Ascending aorta (tissue), 2 donors: Measurements from ENCODE around the gene PCDHA4. TPM values are rescaled to one million over a fixed set of nuclear protein-coding genes. Genes with fewer than 3 reads are reported as not detected.
A peak's percentile ranks its signal among the peaks of the same experiment; 100 is the strongest.
"Not testable (repeated sequence)": the region's sequence is repeated elsewhere in the genome, so short reads cannot be mapped to it uniquely, and the experiment has no call there.

Source experiments
- DNase-seq, 2 donors: peaks; one replicate each; pipeline ENCODE4 v3.0.0-alpha.2; 2019; ENCODE audit warnings: low spot score in 2 of 2
- H3K27ac ChIP-seq, 2 donors: fragments of 200-600 bp; sonication (generic); one replicate each; pipeline ENCODE4 v1.5.1; 2016 to 2017; ENCODE audit warnings: mild to moderate bottlenecking in 1 of 2
- H3K27me3 ChIP-seq: fragments of 200-600 bp; sonication (generic); one replicate; pipeline ENCODE4 v1.5.1; 2017
- H3K36me3 ChIP-seq, 2 donors: fragments of 200-600 bp; sonication (generic); one replicate each; pipeline ENCODE4 v1.5.1; 2016
- H3K4me1 ChIP-seq, 2 donors: fragments of 200-600 bp; sonication (generic); one replicate each; pipeline ENCODE4 v1.5.1; 2016 to 2017; ENCODE audit warnings: mild to moderate bottlenecking in 1 of 2
- H3K4me3 ChIP-seq, 2 donors: fragments of 200-600 bp; sonication (generic); one replicate each; pipeline ENCODE4 v1.5.1; 2016 to 2017; ENCODE audit warnings: mild to moderate bottlenecking in 1 of 2
- H3K9me3 ChIP-seq, 2 donors: fragments of 200-600 bp; sonication (generic); one replicate each; pipeline ENCODE4 v1.5.1; 2016
- CTCF ChIP-seq, 3 experiments: fragments of 200-600 bp in 2 of 3; fragments of 450-650 bp in 1 of 3; sonication (generic) in 2 of 3; IDR thresholded peaks; one replicate each; pipeline ENCODE4 v1.5.1; 2016 to 2019; ENCODE audit warnings: antibody characterized with exemption in 3 of 3, mild to moderate bottlenecking in 1 of 3, moderate library complexity in 1 of 3
- intact Hi-C: fragments of 100-400 bp; cut with DNase I; formaldehyde crosslinking; loops from one replicate; pipeline ENCODE4 v1.15.1; 2023
- total RNA-seq: library from RNA; depleted of rRNA; stranded (reverse); fragments of >200 nt; gene quantifications from one replicate; pipeline ENCODE4 v1.1.0, GENCODE V29; 2016

Gene PCDHA4
- not detected for total RNA-seq

DNA sequence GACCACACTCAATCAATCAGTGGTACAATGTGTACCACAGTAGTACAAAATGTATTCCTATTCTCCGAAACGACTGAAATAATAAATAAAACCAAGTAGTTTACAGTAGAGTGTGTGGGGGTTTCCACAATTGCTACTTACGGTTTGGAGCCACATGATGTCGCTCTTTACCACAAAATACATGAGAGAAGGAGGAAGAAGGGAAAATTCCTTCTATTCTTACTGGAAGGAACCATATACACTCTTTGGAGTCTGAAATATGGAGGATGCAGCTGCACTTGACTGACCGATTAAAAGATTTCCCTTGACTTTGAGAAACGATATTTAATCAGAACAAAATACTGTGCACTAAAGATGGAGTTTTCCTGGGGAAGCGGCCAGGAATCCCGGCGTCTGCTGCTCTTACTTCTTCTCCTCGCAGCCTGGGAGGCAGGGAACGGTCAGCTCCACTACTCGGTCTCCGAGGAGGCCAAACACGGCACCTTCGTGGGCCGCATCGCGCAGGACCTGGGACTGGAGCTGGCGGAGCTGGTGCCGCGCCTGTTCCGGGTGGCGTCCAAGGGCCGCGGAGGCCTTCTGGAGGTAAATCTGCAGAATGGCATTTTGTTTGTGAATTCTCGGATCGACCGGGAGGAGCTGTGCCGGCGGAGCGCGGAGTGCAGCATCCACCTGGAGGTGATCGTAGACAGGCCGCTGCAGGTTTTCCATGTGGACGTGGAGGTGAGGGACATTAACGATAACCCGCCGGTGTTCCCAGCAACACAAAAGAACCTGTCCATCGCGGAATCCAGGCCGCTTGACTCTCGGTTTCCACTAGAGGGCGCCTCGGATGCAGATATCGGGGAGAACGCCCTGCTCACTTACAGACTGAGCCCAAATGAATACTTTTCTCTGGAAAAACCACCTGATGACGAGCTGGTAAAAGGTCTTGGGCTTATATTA, at the start of gene PCDHA4:
PCDHA4 (plus strand) TSS at position 235 of the 942 bp plus-strand sequence.
- Histone ChIP-seq H3K27ac (no peak within 1 kb of the TSS), H3K27me3 (no peaks in the 10 kb centered on the region), H3K9me3 (peaks cover 15 to 35% of the 10 kb centered on the region in 2 donors), H3K4me1 (no peaks in the 10 kb centered on the region), H3K4me3 (peak within 1 kb of the TSS; percentile 16 to 60), H3K36me3 (no peaks in the 10 kb centered on the region)
- peak in 1 of 2 donors; percentile 62 for DNase-seq
- intact Hi-C loops: loop anchor here (2.0 kb wide), 1 partner anchor 234 kb away; no protein-coding TSS in a partner anchor
- peak in 2 of 3 experiments; percentile 11 to 38 for TF ChIP-seq CTCF (IDR thresholded peaks at IDR 0.05)

- intact Hi-C loops: no loop called here
Measured at GRCh38 chr5:140764177-140764973, 42.5 kb upstream of the PCDHA4 start.

GRCh38 chr5:140767444-140767843, 39.4 kb upstream of the PCDHA4 start:
- H3K27me3 ChIP-seq: no peaks in the 10 kb centered on the region
- H3K4me1 ChIP-seq: no peaks in the 10 kb centered on the region
- intact Hi-C loops: no loop called here
- DNase-seq: no peak
- H3K9me3 ChIP-seq: peaks cover 46 to 88% of the 10 kb centered on the region in 2 donors
- no peak overlapping the region for H3K4me3 ChIP-seq
- no peak for TF ChIP-seq CTCF (IDR thresholded peaks at IDR 0.05)
- no peak overlapping the region for H3K27ac ChIP-seq
- H3K36me3 ChIP-seq: no peaks in the 10 kb centered on the region

More at GRCh38 chr5:140764177-140764973, 42.5 kb upstream of the PCDHA4 start:
- Histone ChIP-seq H3K4me1 (no peaks in the 10 kb centered on the region), H3K4me3 (no peak overlapping the region), H3K27me3 (no peaks in the 10 kb centered on the region), H3K36me3 (no peaks in the 10 kb centered on the region), H3K9me3 (peaks cover 61 to 95% of the 10 kb centered on the region in 2 donors), H3K27ac (no peak overlapping the region)
- no peak for DNase-seq
- TF ChIP-seq CTCF (IDR thresholded peaks at IDR 0.05): no peak

GRCh38 chr5:140780512-140780911, 26.4 kb upstream of the PCDHA4 start:
- peaks cover 6 to 49% of the 10 kb centered on the region in 2 donors for H3K9me3 ChIP-seq
- intact Hi-C loops: no loop called here
- no peak overlapping the region for H3K27ac ChIP-seq
- H3K36me3 ChIP-seq: no peaks in the 10 kb centered on the region
- no peak for TF ChIP-seq CTCF (IDR thresholded peaks at IDR 0.05)
- H3K4me3 ChIP-seq: no peak overlapping the region
- H3K27me3 ChIP-seq: no peaks in the 10 kb centered on the region
- no peak for DNase-seq
- no peaks in the 10 kb centered on the region for H3K4me1 ChIP-seq

- Histone ChIP-seq H3K36me3 (no peaks in the 10 kb centered on the region), H3K27ac (no peak within 1 kb of the TSS), H3K4me1 (no peaks in the 10 kb centered on the region), H3K9me3 (peaks cover 19 to 53% of the 10 kb centered on the region in 2 donors), H3K27me3 (no peaks in the 10 kb centered on the region), H3K4me3 (no peak within 1 kb of the TSS)
- no peak for TF ChIP-seq CTCF (IDR thresholded peaks at IDR 0.05)
- no peak for DNase-seq
- intact Hi-C loops: no loop called here
Measured at GRCh38 chr5:140785905-140786686, 20.8 kb upstream of the PCDHA4 start, which contains the start of gene PCDHA1. Gene PCDHA1 (plus strand): TSS chr5:140786140.

GRCh38 chr5:140787422-140787821, 19.4 kb upstream of the PCDHA4 start:
- H3K36me3 ChIP-seq, H3K4me3 ChIP-seq, H3K27me3 ChIP-seq, H3K27ac ChIP-seq, intact Hi-C loops, DNase-seq, H3K4me1 ChIP-seq: not testable (repeated sequence)
- peaks cover 19 to 50% of the 10 kb centered on the region in 2 donors for H3K9me3 ChIP-seq

- H3K9me3 ChIP-seq: peaks cover 19 to 49% of the 10 kb centered on the region in 2 donors
- DNase-seq, intact Hi-C loops, H3K27ac ChIP-seq, H3K4me3 ChIP-seq, H3K36me3 ChIP-seq, H3K27me3 ChIP-seq, H3K4me1 ChIP-seq: not testable (repeated sequence)
Measured at GRCh38 chr5:140787849-140788504, 18.9 kb upstream of the PCDHA4 start.
